Aorta (tissue), 5 donors: ENCODE results near the gene PLA2G2A. TPM values are rescaled to one million over a fixed set of nuclear protein-coding genes. Genes with fewer than 3 reads are reported as not detected.

Experiments
- ATAC-seq: fragments of 200-7000 bp; cut with Tn5 transposase; one replicate; pipeline ENCODE4 v1.9.1; 2022; ENCODE audit warnings: moderate library complexity; ENCODE audit not compliant: low FRiP score
- DNase-seq, 2 donors: peaks; one replicate each; pipeline ENCODE4 v3.0.0-alpha.2; 2020
- H3K27ac ChIP-seq, 2 donors: one replicate each; pipeline ENCODE4 v1.5.1; 2013; ENCODE audit warnings: low read length in 2 of 2, mild to moderate bottlenecking in 2 of 2, moderate library complexity in 2 of 2, control low read depth in 1 of 2, inconsistent platforms in 1 of 2, low read depth in 1 of 2
- H3K27me3 ChIP-seq, 2 donors: one replicate each; pipeline ENCODE4 v1.6.1; 2013; ENCODE audit warnings: control low read depth in 1 of 2, low read length in 1 of 2, mild to moderate bottlenecking in 1 of 2, moderate library complexity in 1 of 2; ENCODE audit not compliant: insufficient read depth in 2 of 2, control insufficient read depth in 1 of 2
- H3K36me3 ChIP-seq, 2 donors: one replicate each; pipeline ENCODE4 v1.6.1; 2013; ENCODE audit warnings: control low read depth in 1 of 2, low read length in 1 of 2, mild to moderate bottlenecking in 1 of 2; ENCODE audit not compliant: insufficient read depth in 2 of 2, control insufficient read depth in 1 of 2
- H3K4me1 ChIP-seq, 2 donors: one replicate each; pipeline ENCODE4 v1.6.1; 2013; ENCODE audit warnings: low read length in 2 of 2, control low read depth in 1 of 2, mild to moderate bottlenecking in 1 of 2, moderate library complexity in 1 of 2; ENCODE audit not compliant: insufficient read depth in 2 of 2, control insufficient read depth in 1 of 2
- H3K4me3 ChIP-seq, 2 donors: one replicate each; pipeline ENCODE4 v1.5.1; 2013; ENCODE audit warnings: low read length in 2 of 2, control low read depth in 1 of 2, mild to moderate bottlenecking in 1 of 2
- H3K9me3 ChIP-seq: one replicate; pipeline ENCODE4 v1.6.1; 2013; ENCODE audit warnings: mild to moderate bottlenecking, low read length; ENCODE audit not compliant: control insufficient read depth
- WGBS, 2 donors: extraction: QIAGEN DNeasy Blood & Tissue Kit; methylation state at CpG; one replicate each; pipeline ENCODE4 v1.1.7; 2013; 5-methylcytosine and 5-hydroxymethylcytosine counted together
- intact Hi-C, 2 donors: fragments of 100-400 bp; cut with DNase I; formaldehyde crosslinking; loops; one replicate each; pipeline versions ENCODE4 v1.14.2 to v1.15.0; 2022
- polyA plus RNA-seq, 2 donors: library from polyadenylated mRNA; stranded (reverse); fragments of 200-250 nt; gene quantifications; one replicate each; pipeline ENCODE4 v1.2.3, GENCODE V29; 2013
- total RNA-seq, 2 donors: library from RNA; stranded (reverse); fragmentation: NEBNext Ultra II Directional; extraction: Animal tissue kit (Norgen Biotek cat#: 25700); gene quantifications; one replicate each; pipeline ENCODE4 v1.2.1, GENCODE V29; 2021
- donor health status: healthy with polysubstance abuse.
- donor health status: Bipolar disorder and iron deficiency.
- donor health status: DM: no; HTN: no; CAD: no.
- donor health status: DM: no; HTN: no; CAD: no.
- donor health status: DM: yes; HTN: yes; CAD: no.

Gene PLA2G2A
- total and polyA plus RNA-seq, 4 donors, result 11.2 to 2,513 (median 464) TPM

DNA sequence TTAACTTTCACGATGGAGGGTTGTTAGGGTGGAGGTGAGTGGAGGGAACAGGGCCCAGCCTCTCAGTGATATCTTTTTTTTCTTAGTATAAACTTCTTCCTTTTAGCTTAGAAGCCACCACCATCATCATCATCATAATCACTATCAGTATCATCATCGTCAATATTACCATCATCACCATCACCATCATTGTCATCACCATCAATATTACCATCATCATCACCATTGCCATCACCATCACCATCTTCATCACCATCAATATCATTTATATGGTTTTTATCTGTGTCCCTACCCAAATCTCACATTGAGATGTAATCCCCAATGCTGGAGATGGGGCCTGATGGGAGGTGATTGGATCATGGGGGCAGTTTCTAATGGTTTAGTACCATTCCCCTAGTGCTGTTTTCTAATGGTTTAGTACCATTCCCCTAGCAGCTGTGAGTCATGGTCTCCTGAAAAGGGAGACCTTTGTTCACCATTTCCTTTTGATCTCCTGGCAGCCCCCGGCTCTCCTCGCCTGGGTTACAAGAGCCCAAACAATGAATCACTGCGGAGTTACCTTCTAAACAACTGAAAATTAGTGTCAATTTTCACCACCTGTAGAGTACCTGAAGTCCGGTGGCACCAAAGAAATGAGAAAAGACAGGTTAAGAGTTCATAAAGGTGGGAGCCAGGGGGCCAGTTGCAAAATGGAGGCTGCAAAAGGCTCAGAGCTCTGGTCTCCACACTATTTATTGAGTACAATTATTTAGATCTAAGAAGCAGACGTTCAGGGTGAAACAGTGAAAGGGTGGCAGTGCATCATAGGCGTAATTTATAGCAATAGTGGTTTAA is 52.9 kb downstream of the PLA2G2A start:
- Histone ChIP-seq H3K9me3 (peaks cover 2% of the 10 kb centered on the region), H3K27me3 (no peaks in the 10 kb centered on the region), H3K27ac (no peak overlapping the region), H3K4me3 (no peak overlapping the region), H3K36me3 (no peaks in the 10 kb centered on the region), H3K4me1 (no peaks in the 10 kb centered on the region)
- ATAC-seq (no peak), DNase-seq (no peak)
- intact Hi-C loops, result no loop called here
- 74% methylated on average over 8 of the region's 8 CpGs for WGBS, 2 donors

Other genes starting within 250 kb of the PLA2G2A start
- gene TMCO4, start 179.7 kb downstream of the PLA2G2A start, total RNA-seq, result 10 to 100 TPM; 33.1 to 37.1 TPM
- gene TMCO4, start 179.7 kb downstream of the PLA2G2A start, polyA plus RNA-seq, result 10 to 100 TPM; 18.7 to 22.7 TPM
- gene RNF186, start 164.3 kb downstream of the PLA2G2A start, total RNA-seq, result not detected
- 1 to 10 TPM in 1 of 2 donors, not detected in 1; 8.0 TPM for gene RNF186, start 164.3 kb downstream of the PLA2G2A start, polyA plus RNA-seq
- 10 to 100 TPM; 11.5 to 19.5 TPM for gene OTUD3, start 97.2 kb downstream of the PLA2G2A start, total RNA-seq
- 1 to 10 TPM; 1.3 to 5.0 TPM for gene OTUD3, start 97.2 kb downstream of the PLA2G2A start, polyA plus RNA-seq
- gene PLA2G2E, start 56.0 kb downstream of the PLA2G2A start, total RNA-seq, result not detected
- not detected for gene PLA2G2E, start 56.0 kb downstream of the PLA2G2A start, polyA plus RNA-seq
- 1 to 10 TPM; 4.0 to 6.8 TPM for gene PLA2G5, start 90.6 kb upstream of the PLA2G2A start, total RNA-seq
- gene PLA2G5, start 90.6 kb upstream of the PLA2G2A start, polyA plus RNA-seq, result 10 to 100 TPM; 10.3 to 13.7 TPM
- under 1 TPM in 1 of 2 donors, not detected in 1; 0.33 TPM for gene PLA2G2D, start 139.9 kb upstream of the PLA2G2A start, total RNA-seq
- not detected for gene PLA2G2D, start 139.9 kb upstream of the PLA2G2A start, polyA plus RNA-seq
- gene PLA2G2F, start 159.7 kb upstream of the PLA2G2A start, total RNA-seq, result not detected
- gene PLA2G2F, start 159.7 kb upstream of the PLA2G2A start, polyA plus RNA-seq, result under 1 TPM; 0.03 to 0.13 TPM
- under 1 TPM; 0.23 to 0.33 TPM for gene UBXN10, start 206.5 kb upstream of the PLA2G2A start, total RNA-seq
- gene UBXN10, start 206.5 kb upstream of the PLA2G2A start, polyA plus RNA-seq, result under 1 TPM; 0.18 to 0.25 TPM
- under 1 TPM in 1 of 2 donors, not detected in 1; 0.81 TPM for gene PLA2G2C, start 206.9 kb upstream of the PLA2G2A start, total RNA-seq
- not detected for gene PLA2G2C, start 206.9 kb upstream of the PLA2G2A start, polyA plus RNA-seq